SK-N-SH (cell line): ENCODE data around the gene NSUN2. TPM values are rescaled to one million over a fixed set of nuclear protein-coding genes. Genes with fewer than 3 reads are reported as not detected.

ENCODE experiments used
- CTCF ChIA-PET: fragments of 300-600, 350-600 bp; formaldehyde crosslinking; extraction: SDS; loops from one replicate; lab custom pipeline; 2021; lab: Yijun Ruan, JAX
- POLR2A ChIA-PET: fragments of 350-600 bp; sonication (Branson Sonifier 250); formaldehyde crosslinking; extraction: SDS; loops from one replicate; lab custom pipeline; 2020; ENCODE audit warnings: antibody characterized with exemption, inconsistent platforms; lab: Yijun Ruan, JAX
- DNase-seq: peaks from one replicate; pipeline ENCODE4 v3.0.0; 2012
- H2AFZ ChIP-seq: fragments of 200-600 bp; sonication (generic); 2 replicates; pipeline ENCODE4 v1.8.1; 2016; ENCODE audit warnings: antibody characterized with exemption, mild to moderate bottlenecking, low read depth
- H3F3A ChIP-seq: fragments of 200-600 bp; sonication (generic); replicated peaks from 2 replicates; pipeline ENCODE3; 2016; ENCODE audit warnings: antibody characterized with exemption, mild to moderate bottlenecking; ENCODE audit not compliant: insufficient read depth
- H3K27ac ChIP-seq, 2 experiments: fragments of 200-500 bp in 1 of 2; fragments of 200-600 bp in 1 of 2; sonication (Bioruptor generic) in 1 of 2; sonication (generic), shearing (Covaris generic) in 1 of 2; 2 replicates each; pipeline versions ENCODE4 v1.5.1 to v1.6.1; 2014 to 2016; ENCODE audit warnings: low read depth in 2 of 2, inconsistent platforms in 1 of 2, low read length in 1 of 2, mild to moderate bottlenecking in 1 of 2, mixed read lengths in 1 of 2
- H3K27me3 ChIP-seq: fragments of 200-600 bp; sonication (generic), shearing (Covaris generic); 2 replicates; pipeline ENCODE4 v1.6.1; 2016; ENCODE audit warnings: mixed run types; ENCODE audit not compliant: insufficient read depth
- H3K36me3 ChIP-seq, 2 experiments: fragments of 200-500 bp in 1 of 2; fragments of 200-600 bp in 1 of 2; sonication (Bioruptor generic) in 1 of 2; sonication (generic) in 1 of 2; replicated peaks in 1 of 2; 2 replicates each; pipeline versions ENCODE3 to v1.5.1; 2014 to 2016; ENCODE audit warnings: low read length in 1 of 2, mild to moderate bottlenecking in 1 of 2; ENCODE audit not compliant: insufficient read depth in 2 of 2, control insufficient read depth in 1 of 2
- H3K4me1 ChIP-seq, 2 experiments: fragments of 200-500 bp in 1 of 2; fragments of 200-600 bp in 1 of 2; sonication (Bioruptor generic) in 1 of 2; sonication (generic), shearing (Covaris generic) in 1 of 2; 2 replicates each; pipeline versions ENCODE4 v1.5.1 to v1.6.1; 2014 to 2016; ENCODE audit warnings: low read depth in 1 of 2, low read length in 1 of 2, mixed run types in 1 of 2; ENCODE audit not compliant: insufficient read depth in 2 of 2, control insufficient read depth in 1 of 2
- H3K4me2 ChIP-seq: fragments of 200-600 bp; sonication (generic), shearing (Covaris generic); 2 replicates; pipeline ENCODE4 v1.6.1; 2017; ENCODE audit warnings: mixed run types
- H3K4me3 ChIP-seq, 2 experiments: fragments of 200-500 bp in 1 of 2; fragments of 200-600 bp in 1 of 2; sonication (Bioruptor generic) in 1 of 2; sonication (generic), shearing (Covaris generic) in 1 of 2; 2 replicates each; pipeline versions ENCODE4 v1.5.1 to v1.8.1; 2014 to 2016; ENCODE audit warnings: low read depth in 2 of 2, inconsistent platforms in 1 of 2, low read length in 1 of 2, mild to moderate bottlenecking in 1 of 2, mixed read lengths in 1 of 2, moderate library complexity in 1 of 2
- H3K79me2 ChIP-seq: fragments of 200-600 bp; sonication (generic); 2 replicates; pipeline ENCODE4 v1.8.1; 2017; ENCODE audit warnings: mild to moderate bottlenecking; ENCODE audit not compliant: insufficient read depth
- H3K9ac ChIP-seq: fragments of 200-600 bp; sonication (generic); 2 replicates; pipeline ENCODE4 v1.6.1; 2017; ENCODE audit warnings: mixed run types
- H3K9me2 ChIP-seq: fragments of 200-600 bp; sonication (generic); 2 replicates; pipeline ENCODE4 v1.6.1; 2017; ENCODE audit warnings: mixed run types
- H3K9me3 ChIP-seq: fragments of 200-600 bp; sonication (generic); 2 replicates; pipeline ENCODE4 v1.6.1; 2017; ENCODE audit warnings: mixed run types, mild to moderate bottlenecking, moderate library complexity
- H4K20me1 ChIP-seq: fragments of 200-600 bp; sonication (generic); 2 replicates; pipeline ENCODE4 v1.6.1; 2017; ENCODE audit warnings: mild to moderate bottlenecking, mixed run types; ENCODE audit not compliant: insufficient read depth
- ELF1 ChIP-seq: IDR thresholded peaks from 2 replicates; pipeline ENCODE4 v1.4.0; 2012
- GABPA ChIP-seq: IDR thresholded peaks from 2 replicates; pipeline ENCODE4 v1.4.0; 2012; ENCODE audit warnings: low read depth, mild to moderate bottlenecking
- GATA2 ChIP-seq: sonication (generic); formaldehyde crosslinking; IDR thresholded peaks from 2 replicates; pipeline ENCODE4 v1.5.0; 2020; ENCODE audit warnings: mild to moderate bottlenecking, missing genetic modification reagents
- MAX ChIP-seq: IDR thresholded peaks from 2 replicates; pipeline ENCODE4 v1.4.0; 2012; ENCODE audit warnings: low read depth
- MXI1 ChIP-seq: IDR thresholded peaks from 2 replicates; pipeline ENCODE4 v1.6.1; 2012; ENCODE audit warnings: mild to moderate bottlenecking, low read depth, low read length, improper control_type of control experiment
- NRF1 ChIP-seq: IDR thresholded peaks from 2 replicates; pipeline ENCODE4 v1.6.1; 2012; ENCODE audit warnings: low read depth, mild to moderate bottlenecking, low read length
- PBX3 ChIP-seq: IDR thresholded peaks from 2 replicates; pipeline ENCODE4; 2012
- POLR2AphosphoS5 ChIP-seq: IDR thresholded peaks from 2 replicates; pipeline ENCODE4 v1.6.1; 2012; ENCODE audit warnings: low read depth, low read length
- SIN3A ChIP-seq: IDR thresholded peaks from 2 replicates; pipeline ENCODE4 v1.6.1; 2012; ENCODE audit warnings: low read depth, mild to moderate bottlenecking, low read length, moderate library complexity, borderline replicate concordance
- TAF1 ChIP-seq: IDR thresholded peaks from 2 replicates; pipeline ENCODE4 v1.6.1; 2012; ENCODE audit warnings: low read depth, mild to moderate bottlenecking, low read length, moderate library complexity, borderline replicate concordance
- WGBS: methylation state at CpG from one replicate; pipeline ENCODE4 v1.1.6; 2017; ENCODE audit warnings: low lambda C conversion rate; 5-methylcytosine and 5-hydroxymethylcytosine counted together
- polyA plus RNA-seq, 3 experiments: library from polyadenylated mRNA; depleted of rRNA; stranded (reverse); fragments of >200 nt; gene quantifications; 2 replicates each; pipeline ENCODE4 v1.2.3, GENCODE V29; 2012
- TF ChIP-seq, protein P1 (sequence below): IDR thresholded peaks from 2 replicates; pipeline ENCODE4 v1.4.0; 2012; ENCODE audit warnings: low read depth, borderline replicate concordance
- TF ChIP-seq, protein P2 (sequence below): fragments of 150-350 bp; IDR thresholded peaks from 2 replicates; pipeline ENCODE4 v1.6.1; 2017; ENCODE audit warnings: antibody characterized with exemption, low read length, low read depth, borderline replicate concordance
- TF ChIP-seq, protein P3 (sequence below): IDR thresholded peaks from 2 replicates; pipeline ENCODE4 v1.4.0; 2012; ENCODE audit warnings: low read depth, borderline replicate concordance

Gene NSUN2
- 76.7 and 78.9 TPM in 2 replicates for polyA plus RNA-seq (2012; rRNA removed)
- polyA plus RNA-seq (2012; cell fraction: cytosol; rRNA removed): 75.1 and 78.1 TPM in 2 replicates
- 112 and 123 TPM in 2 replicates for polyA plus RNA-seq (2012; cell fraction: nucleus; rRNA removed)

GRCh38 chr5:6632888-6633468, at the start of gene NSUN2, which contains the start of gene SRD5A1:
Gene NSUN2 (minus strand): TSS chr5:6633044. CDS start chr5:6632979, 65 bp downstream.
Gene SRD5A1 (plus strand): TSS chr5:6633440. CDS start chr5:6633577, 137 bp downstream.
- POLR2A ChIA-PET: interaction anchor here (0.6 to 1.0 kb wide), 4 partner anchors 79 to 1211 kb away, joined by 3 to 6 read pairs (median 4); partner anchors contain the start of genes MED10 and TENT4A
- Histone ChIP-seq H3K9ac (peak within 1 kb of the TSS; percentile 81), H3K4me1 (peaks cover 5 to 22% of the 10 kb centered on the region in 2 experiments; a peak in 2 of 4 replicates), H3K9me2 (no peaks in the 10 kb centered on the region), H3K27ac (peak within 1 kb of the TSS; percentile 91 to 98), H4K20me1 (peaks cover 34% of the 10 kb centered on the region), H3K36me3 (peaks cover 26 to 32% of the 10 kb centered on the region in 2 experiments), H2AFZ (peak within 1 kb of the TSS; percentile 97), H3K4me3 (peak within 1 kb of the TSS; percentile 91 to 95), H3K4me2 (peak within 1 kb of the TSS; percentile 80), H3F3A (no peaks in the 10 kb centered on the region), H3K79me2 (peaks cover 92% of the 10 kb centered on the region), H3K27me3 (no peaks in the 10 kb centered on the region), H3K9me3 (no peaks in the 10 kb centered on the region)
- TF ChIP-seq MAX (peak; percentile 95), ELF1 (peak; percentile 78), GATA2 (no peak), POLR2AphosphoS5 (peak; percentile 76), SIN3A (peak; percentile 17; the same call in 1 of the 2 replicates), PBX3 (no peak), TAF1 (peak; percentile 56), GABPA (peak; percentile 81), MXI1 (peak; percentile 98), NRF1 (peak; percentile 97)
- TF ChIP-seq, protein P1, sequence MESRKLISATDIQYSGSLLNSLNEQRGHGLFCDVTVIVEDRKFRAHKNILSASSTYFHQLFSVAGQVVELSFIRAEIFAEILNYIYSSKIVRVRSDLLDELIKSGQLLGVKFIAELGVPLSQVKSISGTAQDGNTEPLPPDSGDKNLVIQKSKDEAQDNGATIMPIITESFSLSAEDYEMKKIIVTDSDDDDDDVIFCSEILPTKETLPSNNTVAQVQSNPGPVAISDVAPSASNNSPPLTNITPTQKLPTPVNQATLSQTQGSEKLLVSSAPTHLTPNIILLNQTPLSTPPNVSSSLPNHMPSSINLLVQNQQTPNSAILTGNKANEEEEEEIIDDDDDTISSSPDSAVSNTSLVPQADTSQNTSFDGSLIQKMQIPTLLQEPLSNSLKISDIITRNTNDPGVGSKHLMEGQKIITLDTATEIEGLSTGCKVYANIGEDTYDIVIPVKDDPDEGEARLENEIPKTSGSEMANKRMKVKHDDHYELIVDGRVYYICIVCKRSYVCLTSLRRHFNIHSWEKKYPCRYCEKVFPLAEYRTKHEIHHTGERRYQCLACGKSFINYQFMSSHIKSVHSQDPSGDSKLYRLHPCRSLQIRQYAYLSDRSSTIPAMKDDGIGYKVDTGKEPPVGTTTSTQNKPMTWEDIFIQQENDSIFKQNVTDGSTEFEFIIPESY: no peak
- TF ChIP-seq, protein P2, sequence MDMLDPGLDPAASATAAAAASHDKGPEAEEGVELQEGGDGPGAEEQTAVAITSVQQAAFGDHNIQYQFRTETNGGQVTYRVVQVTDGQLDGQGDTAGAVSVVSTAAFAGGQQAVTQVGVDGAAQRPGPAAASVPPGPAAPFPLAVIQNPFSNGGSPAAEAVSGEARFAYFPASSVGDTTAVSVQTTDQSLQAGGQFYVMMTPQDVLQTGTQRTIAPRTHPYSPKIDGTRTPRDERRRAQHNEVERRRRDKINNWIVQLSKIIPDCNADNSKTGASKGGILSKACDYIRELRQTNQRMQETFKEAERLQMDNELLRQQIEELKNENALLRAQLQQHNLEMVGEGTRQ: peak; percentile 80
- TF ChIP-seq, protein P3, sequence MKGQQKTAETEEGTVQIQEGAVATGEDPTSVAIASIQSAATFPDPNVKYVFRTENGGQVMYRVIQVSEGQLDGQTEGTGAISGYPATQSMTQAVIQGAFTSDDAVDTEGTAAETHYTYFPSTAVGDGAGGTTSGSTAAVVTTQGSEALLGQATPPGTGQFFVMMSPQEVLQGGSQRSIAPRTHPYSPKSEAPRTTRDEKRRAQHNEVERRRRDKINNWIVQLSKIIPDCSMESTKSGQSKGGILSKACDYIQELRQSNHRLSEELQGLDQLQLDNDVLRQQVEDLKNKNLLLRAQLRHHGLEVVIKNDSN: peak; percentile 96
- WGBS: under 1% methylated on average over 48 of the region's 66 CpGs
- CTCF ChIA-PET: interaction anchor here (0.6 to 1.6 kb wide), 7 partner anchors 14 to 134 kb away, joined by 3 to 5 read pairs (median 3); no protein-coding TSS in a partner anchor
- peak; percentile 99 for DNase-seq
